DMS 273 treated with DMSO at 0.1 percent for 48 hours (cell line): Measurements from ENCODE around the gene DENND1A.

ENCODE experiments used
- DNase-seq: peaks from one replicate; lab custom pipeline; 2025; lab: John Stamatoyannopoulos, UW

The DENND1A gene

DNA sequence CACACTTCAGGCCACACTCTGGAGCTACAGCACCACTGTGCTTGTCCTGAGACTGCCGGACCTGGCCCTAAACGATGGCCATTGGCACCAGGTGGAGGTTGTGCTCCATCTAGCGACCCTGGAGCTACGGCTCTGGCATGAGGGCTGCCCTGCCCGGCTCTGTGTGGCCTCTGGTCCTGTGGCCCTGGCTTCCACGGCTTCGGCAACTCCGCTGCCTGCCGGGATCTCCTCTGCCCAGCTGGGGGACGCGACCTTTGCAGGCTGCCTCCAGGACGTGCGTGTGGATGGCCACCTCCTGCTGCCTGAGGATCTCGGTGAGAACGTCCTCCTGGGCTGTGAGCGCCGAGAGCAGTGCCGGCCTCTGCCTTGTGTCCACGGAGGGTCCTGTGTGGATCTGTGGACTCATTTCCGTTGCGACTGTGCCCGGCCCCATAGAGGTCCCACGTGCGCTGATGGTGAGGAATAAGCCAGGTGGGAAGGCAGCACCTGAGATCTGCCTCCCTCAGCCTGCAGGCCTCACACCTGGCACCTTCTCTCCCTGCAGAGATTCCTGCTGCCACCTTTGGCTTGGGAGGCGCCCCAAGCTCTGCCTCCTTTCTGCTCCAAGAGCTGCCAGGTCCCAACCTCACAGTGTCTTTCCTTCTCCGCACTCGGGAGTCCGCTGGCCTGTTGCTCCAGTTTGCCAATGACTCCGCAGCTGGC lies 559.2 kb downstream of the DENND1A start:
- no peak for DNase-seq

DNA sequence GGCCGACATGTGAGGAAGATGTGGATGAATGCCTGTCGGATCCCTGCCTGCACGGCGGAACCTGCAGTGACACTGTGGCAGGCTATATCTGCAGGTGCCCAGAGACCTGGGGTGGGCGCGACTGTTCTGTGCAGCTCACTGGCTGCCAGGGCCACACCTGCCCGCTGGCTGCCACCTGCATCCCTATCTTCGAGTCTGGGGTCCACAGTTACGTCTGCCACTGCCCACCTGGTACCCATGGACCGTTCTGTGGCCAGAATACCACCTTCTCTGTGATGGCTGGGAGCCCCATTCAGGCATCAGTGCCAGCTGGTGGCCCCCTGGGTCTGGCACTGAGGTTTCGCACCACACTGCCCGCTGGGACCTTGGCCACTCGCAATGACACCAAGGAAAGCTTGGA lies 559.8 kb downstream of the DENND1A start:
- no peak for DNase-seq

DNA sequence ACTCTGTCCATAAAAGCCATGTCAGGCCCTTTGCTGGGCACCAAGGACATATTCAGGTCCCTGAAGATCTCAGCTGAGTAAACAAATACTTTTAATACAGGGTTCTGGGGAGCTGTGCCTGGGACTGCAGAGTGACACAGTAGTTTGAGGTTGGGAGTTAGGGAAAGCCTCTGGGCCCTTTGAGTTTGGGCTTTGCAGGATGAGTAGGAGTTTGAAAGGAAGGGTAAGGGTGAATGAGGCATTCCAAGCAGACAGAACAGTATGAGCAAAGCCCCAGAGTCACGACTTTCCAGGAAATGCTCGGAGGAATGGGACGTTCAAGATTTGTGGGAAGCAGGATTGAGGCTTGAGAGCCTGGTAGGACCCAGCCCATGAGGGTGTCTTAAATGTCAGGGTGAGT lies 560.6 kb downstream of the DENND1A start:
- DNase-seq: no peak

DNA sequence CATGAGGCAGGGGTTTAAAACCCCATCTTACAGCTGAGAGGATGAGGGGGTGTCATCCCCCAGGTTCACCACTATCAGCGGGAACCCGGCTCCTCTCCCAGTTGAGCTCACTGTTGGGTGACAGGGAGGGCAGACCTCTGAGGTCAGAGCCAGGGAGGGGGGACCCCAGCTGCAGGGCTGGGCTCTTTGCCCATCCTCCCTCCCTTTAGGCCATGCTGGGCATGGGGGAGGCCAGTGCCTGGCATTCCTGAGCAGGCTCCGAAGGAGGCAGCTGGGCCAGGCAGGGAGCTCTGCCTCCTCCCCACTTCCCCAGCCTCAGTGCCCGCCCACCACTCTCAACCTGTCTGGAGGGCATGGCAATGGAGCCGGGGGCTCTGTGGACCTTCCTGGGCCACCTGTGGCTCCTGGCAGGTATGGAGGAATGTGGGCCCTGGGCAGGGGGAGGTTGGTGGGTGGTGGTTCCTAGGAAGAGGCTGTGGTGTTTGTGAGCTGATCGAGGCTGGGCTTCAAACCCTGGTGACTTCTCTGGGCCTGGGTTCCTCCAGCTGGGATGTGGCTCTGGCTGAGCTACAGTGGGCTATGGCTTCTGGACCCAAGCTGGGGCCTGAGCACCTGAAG lies 561.3 kb downstream of the DENND1A start:
- DNase-seq: no peak

DNA sequence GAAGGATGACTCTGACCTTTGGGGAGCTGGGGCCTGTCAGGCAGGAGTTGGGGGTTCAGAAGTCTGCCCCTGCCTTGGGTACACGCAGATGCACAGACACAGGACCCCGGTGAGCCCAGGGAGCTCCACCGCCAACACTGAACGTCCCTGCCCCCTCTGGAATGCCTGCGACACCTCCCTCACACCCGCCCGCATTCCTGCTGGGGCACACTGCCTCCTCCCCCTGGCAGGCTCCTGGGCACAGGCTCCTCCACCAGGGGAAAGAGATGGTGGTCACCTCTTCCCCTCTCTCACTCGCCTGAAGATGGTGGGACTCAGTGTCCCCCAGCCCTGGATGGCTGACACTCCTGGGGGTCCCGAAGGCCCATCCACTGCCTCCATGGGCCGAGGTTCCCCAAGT lies 561.9 kb downstream of the DENND1A start:
- DNase-seq: no peak

DNA sequence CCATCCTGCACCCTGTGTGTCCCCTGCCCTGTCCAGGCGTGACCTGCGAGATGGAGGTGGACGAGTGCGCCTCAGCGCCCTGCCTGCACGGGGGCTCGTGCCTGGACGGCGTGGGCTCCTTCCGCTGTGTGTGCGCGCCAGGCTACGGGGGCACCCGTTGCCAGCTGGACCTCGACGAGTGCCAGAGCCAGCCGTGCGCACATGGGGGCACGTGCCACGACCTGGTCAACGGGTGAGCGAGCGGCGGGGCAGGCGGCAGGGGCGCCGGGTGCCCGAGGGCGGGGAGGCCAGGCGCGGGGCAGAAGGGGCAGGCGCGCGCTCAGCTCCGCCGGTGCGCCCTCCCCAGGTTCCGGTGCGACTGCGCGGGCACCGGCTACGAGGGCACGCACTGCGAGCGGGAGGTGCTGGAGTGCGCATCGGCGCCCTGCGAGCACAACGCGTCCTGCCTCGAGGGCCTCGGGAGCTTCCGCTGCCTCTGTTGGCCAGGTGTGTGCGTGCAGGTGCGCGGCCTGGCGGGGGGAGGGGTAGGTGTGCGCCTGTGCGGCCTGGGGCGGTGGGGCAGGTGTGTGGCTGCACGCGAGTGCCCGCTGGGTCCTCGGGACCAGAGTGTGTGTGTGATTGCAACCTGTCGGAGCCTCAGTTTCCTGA lies 563.9 kb downstream of the DENND1A start:
- no peak for DNase-seq

DNA sequence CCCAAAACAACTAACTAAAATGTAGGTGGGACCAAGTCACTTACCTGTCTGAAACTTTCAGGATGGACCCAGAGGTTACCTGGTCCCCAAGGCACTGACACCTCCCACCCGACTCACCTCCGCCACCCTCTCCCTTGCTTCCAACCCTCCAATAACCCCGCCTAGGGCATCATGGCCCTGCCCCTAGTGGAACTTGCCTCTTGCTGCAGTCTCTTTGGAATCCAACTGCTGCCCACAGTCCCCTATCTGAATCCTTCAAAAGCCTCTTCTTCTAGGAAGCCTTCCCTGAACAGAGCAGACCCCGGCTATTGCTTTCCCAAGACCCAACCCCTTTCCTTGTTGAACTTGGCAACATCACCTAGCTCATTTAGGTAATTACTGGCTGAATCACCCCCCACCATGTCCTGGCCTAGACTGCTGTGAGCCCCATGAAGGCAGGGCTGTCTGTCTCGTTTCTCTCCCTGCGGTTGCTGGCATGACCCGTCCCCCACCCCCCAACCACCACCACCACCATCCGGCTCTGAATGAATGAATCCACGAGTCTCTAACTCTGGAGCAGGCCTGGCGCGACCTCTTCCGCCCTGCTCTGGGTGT lies 564.5 kb downstream of the DENND1A start:
- no peak for DNase-seq

DNA sequence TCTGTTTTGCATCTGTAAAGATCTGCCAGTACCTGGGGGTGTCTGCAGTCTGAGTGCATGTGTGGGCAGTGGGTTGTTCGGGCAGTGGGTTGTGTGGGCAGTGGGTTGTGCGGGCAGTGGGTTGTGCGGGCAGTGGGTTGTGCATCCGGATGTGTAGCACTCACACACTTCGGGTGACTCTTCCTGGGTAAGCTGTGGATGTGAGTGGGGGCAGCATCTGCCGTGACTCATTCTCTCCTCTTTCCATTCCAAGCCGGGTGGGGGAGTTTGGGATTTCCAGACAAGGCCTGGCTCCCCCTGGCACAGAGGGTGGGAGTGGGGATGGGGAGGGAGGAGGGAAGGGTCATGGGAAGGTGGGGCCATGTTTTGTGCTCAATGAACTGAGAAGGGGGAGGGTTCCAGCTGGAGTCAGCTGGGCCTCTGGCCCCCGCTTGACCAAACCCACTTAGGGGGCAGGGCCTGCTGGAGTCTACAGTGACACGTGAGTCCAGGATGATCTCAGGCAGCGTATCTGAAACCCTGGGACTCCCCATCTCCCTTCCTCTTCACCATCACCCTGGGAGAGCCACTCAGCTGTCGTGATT lies 565.6 kb downstream of the DENND1A start:
- no peak for DNase-seq

DNA sequence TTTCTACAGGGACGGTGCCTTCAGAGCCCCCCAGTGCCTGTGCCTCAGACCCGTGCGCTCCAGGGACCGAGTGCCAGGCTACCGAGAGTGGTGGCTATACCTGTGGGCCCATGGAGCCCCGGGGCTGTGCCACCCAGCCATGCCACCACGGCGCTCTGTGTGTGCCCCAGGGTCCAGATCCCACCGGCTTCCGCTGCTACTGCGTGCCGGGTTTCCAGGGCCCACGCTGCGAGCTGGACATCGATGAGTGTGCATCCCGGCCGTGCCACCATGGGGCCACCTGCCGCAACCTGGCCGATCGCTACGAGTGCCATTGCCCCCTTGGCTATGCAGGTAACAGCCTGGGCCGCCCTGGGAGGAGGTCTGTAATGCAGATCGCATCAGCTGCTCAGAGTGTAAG lies 567.1 kb downstream of the DENND1A start:
- DNase-seq: no peak

DNA sequence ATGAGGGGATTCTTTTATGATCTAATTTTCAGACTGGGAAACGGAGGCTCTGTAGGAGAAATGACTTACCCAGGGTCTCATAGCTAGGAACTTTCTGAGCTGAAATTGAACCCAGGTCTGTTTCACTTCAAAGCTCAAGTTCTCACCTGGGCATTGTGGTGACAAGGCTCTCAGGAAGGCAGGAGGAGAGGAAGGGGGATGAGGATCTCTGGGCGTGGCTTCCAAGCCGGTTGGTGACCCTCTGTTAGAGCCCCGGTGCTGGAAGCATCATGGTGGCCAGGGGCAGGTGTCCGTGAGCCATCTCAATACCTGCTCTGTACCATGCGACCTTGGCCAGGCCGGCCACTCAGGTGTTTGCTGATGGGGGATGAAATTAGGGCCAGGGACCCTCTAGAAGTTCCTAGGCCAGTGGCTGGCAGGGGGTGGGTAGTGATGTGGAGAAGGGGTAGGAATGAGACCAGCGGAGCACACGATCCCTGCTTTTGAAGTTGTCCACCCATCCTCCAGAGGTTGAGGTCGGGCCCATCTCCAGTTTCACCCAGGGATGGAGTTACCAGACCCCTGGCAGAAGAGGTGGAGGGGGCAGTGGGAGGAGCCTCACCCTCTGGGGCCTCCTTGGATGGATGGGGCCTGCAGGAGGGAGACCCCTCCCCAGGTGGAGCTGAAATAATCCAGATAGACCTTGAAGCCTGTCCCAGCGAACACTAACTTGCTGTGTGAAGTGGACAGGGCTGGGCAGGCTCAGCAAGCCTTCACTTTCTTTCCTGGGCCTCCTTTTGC lies 568.0 kb downstream of the DENND1A start:
- no peak for DNase-seq

DNA sequence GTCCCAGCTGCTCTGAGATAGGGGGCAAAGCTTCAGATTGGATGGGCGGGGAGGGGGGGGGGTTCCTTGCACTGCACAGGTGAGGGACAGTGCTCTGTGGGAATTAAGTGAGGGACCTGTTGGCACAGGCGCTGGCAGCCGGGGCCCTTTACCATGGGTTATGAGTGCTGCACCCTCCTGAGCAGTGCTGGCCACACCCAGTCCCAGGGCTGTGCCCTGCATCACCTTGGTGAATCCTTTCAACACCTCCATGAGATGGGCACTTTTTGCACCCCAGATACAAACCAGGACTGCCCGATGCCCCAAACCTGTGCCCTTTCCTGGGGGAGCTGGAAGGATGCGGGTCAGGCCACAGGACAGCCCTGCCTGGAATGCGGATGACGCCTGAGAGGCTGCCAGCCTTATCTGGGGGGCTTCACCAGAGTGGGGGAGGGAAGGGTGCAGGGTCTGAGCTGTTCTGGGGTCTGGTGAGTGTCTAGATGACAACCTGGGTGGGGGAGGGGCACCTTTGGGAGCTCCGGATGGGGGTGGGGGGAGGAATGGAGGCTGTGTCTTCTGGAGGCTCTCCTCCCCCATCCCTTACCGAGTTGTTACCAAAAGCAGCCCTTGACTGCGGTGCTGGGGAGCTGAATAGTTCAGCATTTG lies 568.7 kb downstream of the DENND1A start:
- DNase-seq: no peak

DNA sequence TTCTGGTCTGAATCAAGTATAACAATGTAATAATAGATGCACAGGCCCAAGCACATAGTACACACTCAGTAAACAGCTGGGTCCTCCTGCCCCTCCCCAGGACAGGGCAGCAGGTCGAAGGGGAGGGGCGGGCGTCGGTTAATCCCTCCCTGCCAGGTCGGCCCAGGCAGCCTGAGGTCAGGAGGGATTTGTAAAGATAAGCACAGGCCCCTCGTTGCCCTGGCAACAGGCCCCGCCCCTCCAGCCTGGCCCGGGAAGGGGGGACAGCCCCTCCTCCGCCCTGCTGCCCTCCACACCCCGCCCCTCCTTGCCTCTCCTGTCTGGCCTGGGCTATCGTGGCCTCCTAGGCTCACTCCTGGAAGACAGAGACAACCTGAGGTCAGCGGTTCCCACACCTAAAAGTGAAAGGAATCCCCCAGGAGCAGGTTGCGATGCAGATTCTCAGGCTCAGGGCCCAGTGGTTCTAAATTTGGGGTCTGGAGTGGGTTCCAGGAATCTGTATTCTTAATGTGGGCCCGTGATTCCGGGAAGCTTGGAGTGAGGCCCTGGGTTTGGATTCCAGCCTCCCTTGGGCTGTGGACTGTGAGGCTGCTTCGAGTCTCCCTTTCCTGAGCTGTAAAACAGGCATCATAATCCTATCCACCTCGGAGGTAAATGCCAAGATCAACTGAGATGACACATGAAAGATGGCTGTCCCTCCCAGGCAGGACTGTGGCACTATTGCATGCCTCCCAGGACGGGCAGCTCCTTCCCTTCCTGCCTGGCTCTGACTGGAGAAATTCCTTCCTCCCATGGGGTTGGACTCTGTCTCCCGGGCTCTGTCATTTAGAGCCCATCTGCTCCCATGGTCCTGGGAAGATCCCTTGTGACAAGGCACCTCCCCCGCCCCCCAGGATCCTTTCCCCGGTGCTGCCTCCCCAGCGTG lies 569.5 kb downstream of the DENND1A start:
- peak; percentile 34 for DNase-seq

DNA sequence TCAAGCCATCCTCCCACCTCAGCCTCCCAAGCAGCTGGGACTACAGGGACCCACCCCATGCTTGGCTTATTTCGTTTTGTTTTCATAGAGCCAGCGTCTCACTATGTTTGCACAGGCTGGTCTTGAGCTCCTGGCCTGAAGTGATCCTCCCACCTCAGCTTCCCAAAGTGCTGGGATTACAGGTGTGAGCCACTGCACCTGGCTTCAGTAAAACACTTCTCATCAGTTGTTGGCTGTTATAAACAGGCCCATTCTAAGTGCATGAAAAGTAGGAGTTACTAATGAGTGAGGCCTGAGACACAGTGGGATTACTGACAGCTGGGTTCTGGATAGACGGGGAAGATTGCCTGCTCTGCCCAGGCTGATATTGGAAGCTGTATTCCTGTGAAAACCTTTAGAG lies 570.4 kb downstream of the DENND1A start:
- DNase-seq: no peak

DNA sequence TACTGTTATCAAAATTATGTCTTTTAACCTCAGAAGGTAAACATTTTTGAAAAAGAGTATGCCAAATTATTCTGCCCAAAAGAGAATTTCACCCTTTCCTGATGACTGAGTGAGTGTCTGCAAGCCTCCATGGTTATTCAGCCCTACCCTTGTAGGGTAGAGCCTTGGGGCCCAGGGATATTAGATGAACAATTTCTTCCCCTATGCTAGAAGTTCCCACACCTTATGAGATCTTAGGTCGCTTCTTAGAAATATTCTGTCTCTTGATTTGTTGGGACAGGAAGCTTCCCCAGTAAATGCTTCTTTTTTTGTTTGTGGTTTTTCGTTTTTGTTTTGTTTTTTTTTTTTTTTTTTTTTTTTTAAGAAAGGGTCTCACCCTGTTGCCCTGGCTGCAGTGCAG lies 570.8 kb downstream of the DENND1A start:
- DNase-seq: no peak

DNA sequence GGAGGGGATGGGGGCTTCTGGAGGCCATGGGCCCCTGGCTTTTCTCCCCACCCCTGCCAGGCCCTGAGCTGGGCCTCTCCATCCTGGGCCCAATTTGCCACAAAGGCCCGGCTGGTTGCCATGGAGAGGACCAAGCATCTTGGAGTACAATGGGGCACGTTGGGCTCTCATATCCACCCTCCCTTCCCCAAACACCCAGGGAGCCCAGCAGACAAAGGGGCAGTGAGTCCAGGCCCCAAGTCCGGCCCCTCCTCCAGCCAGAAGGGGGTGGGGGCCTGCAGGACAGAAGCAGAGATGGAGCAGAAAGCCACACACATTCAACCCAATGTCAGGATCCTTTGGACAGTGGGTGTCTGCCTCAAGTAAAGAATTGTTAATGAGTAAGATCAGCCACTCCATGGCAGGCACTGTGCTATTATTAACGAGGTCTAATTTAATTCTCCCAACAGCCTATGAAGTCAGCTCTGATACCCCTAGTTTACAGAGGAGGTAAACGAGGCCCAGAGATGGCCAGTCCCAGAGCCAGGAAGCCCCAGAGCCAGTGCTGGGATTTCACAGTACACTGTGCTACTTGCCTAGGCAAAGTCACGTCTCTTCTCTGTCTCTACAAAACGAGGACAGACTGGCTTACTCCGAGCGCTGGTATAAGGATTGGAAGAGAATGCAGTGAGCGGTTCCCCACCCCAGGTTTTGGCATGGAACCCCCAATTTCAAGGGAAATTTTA lies 571.6 kb downstream of the DENND1A start:
- no peak for DNase-seq

DNA sequence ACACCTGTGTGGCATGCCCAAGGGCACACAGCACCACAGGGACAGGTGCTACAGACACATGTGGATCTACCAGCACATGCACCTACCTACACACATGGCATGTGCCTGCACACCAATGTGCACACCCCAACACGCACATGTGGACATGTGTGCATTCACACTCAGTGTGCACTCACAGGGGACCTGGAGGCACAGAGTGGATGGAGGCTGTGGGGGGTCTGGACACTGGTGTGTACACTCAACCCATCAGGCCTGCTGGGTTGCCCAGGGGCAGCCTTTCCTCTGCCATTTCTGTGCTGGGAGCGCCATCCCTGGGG lies 572.2 kb downstream of the DENND1A start:
- no peak for DNase-seq

DNA sequence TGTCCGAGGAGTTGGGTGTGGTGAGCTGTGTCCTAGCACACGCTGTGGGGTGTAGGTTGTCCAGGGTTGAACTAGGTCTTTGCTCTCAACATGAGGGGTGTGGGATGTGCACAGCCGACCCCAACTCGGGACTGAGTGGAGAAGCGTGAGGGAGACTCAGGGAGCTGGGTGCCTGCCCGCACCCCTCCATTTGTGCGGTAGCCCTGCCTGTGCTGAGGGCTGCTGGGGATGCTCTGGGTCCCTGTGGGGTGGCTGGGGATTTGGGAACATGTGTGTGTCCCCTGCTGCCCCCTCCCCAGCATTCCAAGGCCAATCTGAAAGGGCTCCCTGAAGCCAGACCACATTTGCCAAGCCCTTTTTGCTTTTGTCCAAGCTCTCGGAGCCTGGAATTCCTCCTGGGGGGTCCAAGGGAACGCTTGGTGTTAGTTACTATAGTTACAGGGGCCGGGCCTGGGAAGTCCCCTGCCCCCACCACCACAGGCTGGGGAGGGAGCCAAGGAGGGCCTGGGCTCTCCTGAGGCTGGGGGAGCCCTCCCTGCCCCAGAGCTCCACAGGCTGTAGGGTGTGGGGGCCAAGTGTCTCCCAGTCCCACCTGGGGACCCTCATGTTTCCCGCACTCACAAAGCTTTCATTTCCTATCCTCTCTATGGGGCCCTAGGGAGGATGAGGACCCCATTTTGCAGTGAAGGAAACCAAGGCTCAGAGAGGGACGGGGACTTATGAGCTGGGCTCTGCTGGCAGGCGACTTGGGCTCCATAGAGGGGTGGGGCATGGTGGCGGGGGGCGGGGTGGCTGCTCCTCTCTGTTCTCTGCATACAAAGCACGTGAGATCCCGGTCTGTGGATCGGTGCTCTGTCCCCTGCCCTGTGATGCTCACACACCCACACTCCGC lies 572.8 kb downstream of the DENND1A start:
- DNase-seq: no peak

DNA sequence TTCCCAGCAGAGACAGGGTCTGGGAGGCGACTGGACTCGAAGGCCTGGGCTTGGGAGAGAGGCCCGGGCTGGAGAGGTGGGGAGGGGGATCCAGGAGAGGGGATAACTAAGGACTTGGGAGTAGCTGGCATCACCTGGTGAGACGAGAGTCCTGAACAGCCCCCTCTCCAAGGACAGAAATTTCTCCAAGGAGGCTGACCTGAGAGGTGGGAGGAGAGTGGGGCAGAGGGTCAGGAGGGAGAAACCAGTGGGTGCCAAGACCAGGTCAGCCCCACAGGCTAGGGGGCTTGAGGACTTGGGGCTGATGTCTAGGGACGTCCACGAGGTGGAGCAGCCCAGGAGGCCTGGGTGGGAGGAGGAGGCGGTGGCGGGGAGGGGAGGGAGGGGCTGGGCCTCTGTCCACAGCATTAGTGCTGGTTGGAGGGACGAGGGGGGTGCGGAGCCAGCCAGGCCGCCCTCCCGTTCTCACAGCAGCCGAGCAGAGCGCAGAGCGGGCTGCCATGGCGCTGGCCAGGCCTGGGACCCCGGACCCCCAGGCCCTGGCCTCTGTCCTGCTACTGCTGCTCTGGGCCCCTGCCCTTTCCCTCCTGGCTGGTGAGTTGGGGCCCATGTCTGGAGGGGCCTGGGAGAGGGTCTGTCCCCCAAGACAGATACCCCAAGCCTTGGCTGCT lies 574.0 kb downstream of the DENND1A start, which contains the start of gene CRB2:
Gene CRB2, plus strand, starts transcription at position 437 of the 671 bp plus-strand sequence. Its CDS starts 64 bp downstream, at position 501.
- DNase-seq: no peak
